Activated B cell treated with CpG ODN at 0.5 μM for 24 hours (primary cell): ENCODE data around the gene PPM1E. TPM values are rescaled to one million over a fixed set of nuclear protein-coding genes. Genes with fewer than 3 reads are reported as not detected.

Experiments used
- ATAC-seq: fragments of 200-7000 bp; cut with Tn5 transposase; one replicate; pipeline ENCODE4 v1.10.0; 2021; ENCODE audit warnings: low read depth, mild to moderate bottlenecking, moderate library complexity
- CTCF ChIA-PET: fragments of 350-600 bp; sonication (Branson Sonifier 250); formaldehyde crosslinking; loops from one replicate; lab custom pipeline; 2021; ENCODE audit warnings: antibody characterized with exemption; lab: Charles Lee
- POLR2A ChIA-PET: fragments of 350-600 bp; sonication (Branson Sonifier 250); formaldehyde crosslinking; loops from one replicate; lab custom pipeline; 2021; ENCODE audit warnings: antibody characterized with exemption; lab: Charles Lee
- DNase-seq: peaks from one replicate; pipeline ENCODE4 v3.0.0; 2022
- H3K27ac Mint-ChIP-seq: one replicate; pipeline ENCODE4 v1.8.0; 2020; ENCODE audit warnings: mixed read lengths
- H3K27me3 Mint-ChIP-seq: one replicate; pipeline ENCODE4 v1.8.0; 2021; ENCODE audit warnings: mixed read lengths
- H3K36me3 Mint-ChIP-seq: one replicate; pipeline ENCODE4 v1.8.0; 2021; ENCODE audit warnings: low read depth, mixed read lengths
- H3K4me1 Mint-ChIP-seq: one replicate; pipeline ENCODE4 v1.8.0; 2021; ENCODE audit warnings: mixed read lengths
- H3K4me3 Mint-ChIP-seq: one replicate; pipeline ENCODE4 v1.8.0; 2020; ENCODE audit warnings: mild to moderate bottlenecking, mixed read lengths
- H3K9me3 Mint-ChIP-seq: one replicate; pipeline ENCODE4 v1.8.0; 2020; ENCODE audit warnings: mixed read lengths
- intact Hi-C: fragments of 100-400 bp; cut with micrococcal nuclease; formaldehyde crosslinking; loops from one replicate; pipeline ENCODE4 v1.15.1; 2024
- total RNA-seq: library from RNA; stranded (reverse); gene quantifications from 2 replicates; pipeline ENCODE4 v1.2.3, GENCODE V29; 2022
- TF ChIP-seq, protein P1 (sequence below): fragments of 200-600 bp; IDR thresholded peaks from one replicate; pipeline ENCODE4 v1.8.0; 2022; ENCODE audit warnings: antibody characterized with exemption, mild to moderate bottlenecking

PPM1E gene
- total RNA-seq, 1 donor from 2014 or later = 0.02 TPM

DNA sequence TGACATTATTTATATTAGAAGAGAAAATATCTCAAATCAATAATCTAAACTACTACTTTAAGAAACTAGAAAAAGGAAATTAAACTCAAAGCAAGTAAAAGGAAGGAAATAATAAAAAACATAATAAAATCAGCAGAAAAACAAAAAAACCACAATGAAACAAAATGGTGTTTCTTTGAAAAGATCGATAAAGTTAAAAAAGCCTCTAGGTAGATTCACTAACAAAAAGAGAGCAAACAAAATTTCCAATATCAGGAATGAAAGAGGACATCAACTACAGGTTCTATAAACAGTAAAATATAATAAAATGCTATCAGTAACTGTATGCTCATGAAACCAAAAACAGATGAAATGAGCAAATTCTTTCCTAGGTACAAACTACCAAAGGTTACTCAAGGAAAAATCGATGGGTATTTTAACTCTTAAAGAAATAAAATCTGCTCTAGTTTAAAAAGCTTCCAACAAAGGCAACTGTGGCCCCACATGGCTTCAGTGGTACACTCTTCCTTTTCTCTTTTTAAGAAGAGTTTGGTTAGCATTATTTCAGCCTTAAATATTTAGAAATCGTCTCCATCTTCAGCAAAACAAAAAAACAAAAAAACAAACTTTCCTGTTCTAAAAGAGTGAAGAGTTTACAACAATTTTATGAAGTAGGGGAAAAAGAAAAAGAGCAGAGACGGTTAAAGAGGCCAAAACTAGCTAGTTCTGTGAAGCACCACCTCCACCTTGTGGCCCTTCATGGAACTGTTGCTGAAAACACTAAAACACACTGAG is 248.9 kb downstream of the PPM1E start:
- CTCF ChIA-PET = interaction anchor here (0.6 to 4.8 kb wide), 26 partner anchors 9 to 1219 kb away, joined by 3 to 94 read pairs (median 4); partner anchors contain the start of genes MTMR4, RAD51C and TEX14
- ATAC-seq = peak; percentile 35

DNA sequence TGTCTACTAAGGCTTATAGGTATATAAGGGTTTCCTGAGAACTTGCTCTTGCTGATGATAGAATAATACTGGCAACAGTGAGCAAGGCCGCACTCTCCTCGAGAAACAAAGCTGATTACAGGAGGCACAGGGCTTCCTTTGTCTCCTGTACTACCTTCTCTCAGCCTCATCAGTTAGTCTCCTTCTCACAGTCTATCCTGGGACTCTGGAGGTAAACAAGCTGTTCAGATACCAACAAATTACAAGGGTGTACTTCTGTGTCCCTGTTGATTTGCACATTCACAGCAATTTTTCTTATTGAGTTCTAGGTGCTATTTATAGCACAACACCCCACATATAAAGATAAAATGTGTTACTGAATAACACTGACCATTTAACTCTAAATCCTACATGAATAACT is 252.3 kb downstream of the PPM1E start:
- no peak overlapping the region for H3K27ac Mint-ChIP-seq
- ChIA-PET POLR2A (no interaction called here), CTCF (interaction anchor here (1.1 to 1.6 kb wide), 2 partner anchors 297 to 419 kb away, joined by 3 to 11 read pairs; no protein-coding TSS in a partner anchor)
- DNase-seq (no peak), ATAC-seq (no peak)
- H3K9me3 Mint-ChIP-seq = no peaks in the 10 kb centered on the region
- peaks cover 22% of the 10 kb centered on the region for H3K36me3 Mint-ChIP-seq
- H3K4me1 Mint-ChIP-seq = peaks cover 5% of the 10 kb centered on the region
- TF ChIP-seq, protein P1, sequence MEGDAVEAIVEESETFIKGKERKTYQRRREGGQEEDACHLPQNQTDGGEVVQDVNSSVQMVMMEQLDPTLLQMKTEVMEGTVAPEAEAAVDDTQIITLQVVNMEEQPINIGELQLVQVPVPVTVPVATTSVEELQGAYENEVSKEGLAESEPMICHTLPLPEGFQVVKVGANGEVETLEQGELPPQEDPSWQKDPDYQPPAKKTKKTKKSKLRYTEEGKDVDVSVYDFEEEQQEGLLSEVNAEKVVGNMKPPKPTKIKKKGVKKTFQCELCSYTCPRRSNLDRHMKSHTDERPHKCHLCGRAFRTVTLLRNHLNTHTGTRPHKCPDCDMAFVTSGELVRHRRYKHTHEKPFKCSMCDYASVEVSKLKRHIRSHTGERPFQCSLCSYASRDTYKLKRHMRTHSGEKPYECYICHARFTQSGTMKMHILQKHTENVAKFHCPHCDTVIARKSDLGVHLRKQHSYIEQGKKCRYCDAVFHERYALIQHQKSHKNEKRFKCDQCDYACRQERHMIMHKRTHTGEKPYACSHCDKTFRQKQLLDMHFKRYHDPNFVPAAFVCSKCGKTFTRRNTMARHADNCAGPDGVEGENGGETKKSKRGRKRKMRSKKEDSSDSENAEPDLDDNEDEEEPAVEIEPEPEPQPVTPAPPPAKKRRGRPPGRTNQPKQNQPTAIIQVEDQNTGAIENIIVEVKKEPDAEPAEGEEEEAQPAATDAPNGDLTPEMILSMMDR = no peak
- H3K27me3 Mint-ChIP-seq = no peaks in the 10 kb centered on the region
- intact Hi-C loops = loop anchor here (10.0 kb wide), 1 partner anchor 673 kb away; no protein-coding TSS in a partner anchor
- H3K4me3 Mint-ChIP-seq = no peak overlapping the region

More for the DNA sequence above, 248.9 kb downstream of the PPM1E start:
- Mint-ChIP-seq H3K4me1 (peaks cover 29% of the 10 kb centered on the region), H3K36me3 (peaks cover 14% of the 10 kb centered on the region), H3K27me3 (no peaks in the 10 kb centered on the region), H3K9me3 (no peaks in the 10 kb centered on the region), H3K4me3 (no peak overlapping the region), H3K27ac (peak overlapping the region; percentile 79)
- TF ChIP-seq, protein P1 = no peak
- POLR2A ChIA-PET = interaction anchor here (0.6 to 2.5 kb wide), 8 partner anchors 293 to 785 kb away, joined by 3 to 26 read pairs (median 6); no protein-coding TSS in a partner anchor
- DNase-seq = peak; percentile 35
- intact Hi-C loops = loop anchor here (1.0 to 10.0 kb wide), 5 partner anchors 293 to 670 kb away; no protein-coding TSS in a partner anchor

DNA sequence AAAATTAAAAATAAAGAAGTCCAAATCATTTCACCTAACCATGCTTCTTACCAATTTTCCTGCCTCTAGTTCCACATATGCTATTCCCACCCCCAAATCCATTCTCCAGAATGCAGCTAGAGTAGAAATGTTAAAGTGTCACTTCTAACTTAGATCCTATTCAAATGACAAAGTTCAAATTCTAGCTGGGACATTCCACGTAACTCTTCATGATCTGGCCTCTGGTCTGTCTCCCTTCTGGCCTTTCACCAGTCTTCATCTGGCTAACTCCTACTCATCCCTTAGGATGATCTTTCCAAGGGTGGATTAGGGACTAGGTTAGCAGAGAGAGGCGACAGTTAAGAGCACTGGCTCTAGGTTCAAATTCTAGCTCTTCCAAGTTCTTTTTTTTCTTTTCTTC is 253.1 kb downstream of the PPM1E start:
- ChIA-PET POLR2A (interaction anchor here (0.7 kb wide), 1 partner anchor 252 kb away, joined by 6 read pairs; no protein-coding TSS in a partner anchor), CTCF (interaction anchor here (0.8 to 1.6 kb wide), 3 partner anchors 298 to 421 kb away, joined by 3 to 11 read pairs (median 4); no protein-coding TSS in a partner anchor)
- ATAC-seq (no peak), DNase-seq (no peak)
- Mint-ChIP-seq H3K27ac (no peak overlapping the region), H3K4me1 (peaks cover 5% of the 10 kb centered on the region), H3K9me3 (no peaks in the 10 kb centered on the region), H3K36me3 (peaks cover 28% of the 10 kb centered on the region), H3K4me3 (no peak overlapping the region), H3K27me3 (no peaks in the 10 kb centered on the region)
- intact Hi-C loops = loop anchor here (10.0 kb wide), 1 partner anchor 674 kb away; no protein-coding TSS in a partner anchor
- TF ChIP-seq, protein P1 = no peak

DNA sequence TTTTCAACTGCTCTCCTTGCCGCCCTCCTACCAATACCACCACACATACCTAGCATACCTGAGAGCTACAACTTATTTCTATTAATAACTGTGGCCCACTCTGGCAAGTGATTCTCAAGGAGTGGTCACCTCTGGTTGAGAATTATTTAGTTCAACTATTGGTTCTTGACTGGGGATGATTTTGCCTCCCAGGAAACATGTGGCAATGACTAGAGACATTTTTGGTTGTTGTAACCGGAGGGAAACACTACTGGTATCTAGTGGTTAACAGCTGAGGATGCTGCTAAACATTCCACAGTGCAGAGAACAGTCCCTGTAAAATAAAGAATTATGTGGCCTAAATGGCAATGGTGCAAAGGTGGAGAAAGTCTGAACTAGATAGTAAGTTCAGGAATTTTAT is 254.4 kb downstream of the PPM1E start:
- CTCF ChIA-PET = no interaction called here
- no peak for ATAC-seq
- no peak for DNase-seq
- H3K4me1 Mint-ChIP-seq = no peaks in the 10 kb centered on the region
- H3K27me3 Mint-ChIP-seq = no peaks in the 10 kb centered on the region
- POLR2A ChIA-PET = no interaction called here
- intact Hi-C loops = no loop called here
- H3K4me3 Mint-ChIP-seq = no peak overlapping the region
- H3K9me3 Mint-ChIP-seq = no peaks in the 10 kb centered on the region
- TF ChIP-seq, protein P1 = no peak
- no peak overlapping the region for H3K27ac Mint-ChIP-seq
- peaks cover 37% of the 10 kb centered on the region for H3K36me3 Mint-ChIP-seq

DNA sequence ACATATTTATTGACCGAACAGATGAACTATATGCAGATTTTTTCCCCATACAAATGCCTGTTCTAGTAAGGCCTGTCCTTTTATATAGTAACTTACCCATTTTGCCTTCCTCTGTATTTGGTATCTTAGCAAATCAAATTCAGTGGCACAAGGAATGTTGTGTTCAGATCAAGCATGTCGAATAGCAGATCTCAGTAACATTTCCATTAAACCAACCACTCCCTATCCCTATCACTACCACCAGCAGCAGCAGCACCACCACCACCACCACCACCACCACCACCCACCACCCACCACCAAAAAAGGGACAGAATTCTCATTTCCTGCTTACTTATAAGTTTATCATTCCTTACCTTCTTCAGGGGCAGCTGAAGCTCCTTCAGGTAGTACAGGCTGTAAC is 256.3 kb downstream of the PPM1E start:
- ChIA-PET POLR2A (interaction anchor here (0.7 kb wide), 1 partner anchor 507 kb away, joined by 3 read pairs; no protein-coding TSS in a partner anchor), CTCF (no interaction called here)
- TF ChIP-seq, protein P1 = no peak
- Mint-ChIP-seq H3K9me3 (no peaks in the 10 kb centered on the region), H3K4me3 (no peak overlapping the region), H3K36me3 (peaks cover 45% of the 10 kb centered on the region), H3K27me3 (no peaks in the 10 kb centered on the region), H3K27ac (no peak overlapping the region), H3K4me1 (no peaks in the 10 kb centered on the region)
- no peak for ATAC-seq
- intact Hi-C loops = no loop called here
- no peak for DNase-seq
